ENCODE data around the gene MAGI3. TPM values are rescaled to one million over a fixed set of nuclear protein-coding genes. Genes with fewer than 3 reads are reported as not detected.
A peak's percentile ranks its signal among the peaks of the same experiment; 100 is the strongest.
"Not testable (repeated sequence)": the region's sequence is repeated elsewhere in the genome, so short reads cannot be mapped to it uniquely, and the experiment has no call there.

MAGI3 gene
- polyA plus RNA-seq, 4 donors, result 6.8 to 39.4 (median 12.8) TPM

- peaks cover 0 to 3% (median 3%) of the 10 kb centered on the region in 3 donors for H3K4me1 ChIP-seq (ENCODE audit: control insufficient read depth in 3 of 3, insufficient read depth in 2 of 3, low read depth in 1 of 3, low read length in 2 of 3)
- 47 to 81% (median 56%) methylated on average over 1 of the region's 1 CpG for WGBS, 3 donors
- peaks cover 0 to 5% (median 2%) of the 10 kb centered on the region in 3 donors for H3K36me3 ChIP-seq (ENCODE audit: control insufficient read depth in 3 of 3, insufficient read depth in 2 of 3, low read depth in 1 of 3, low read length in 3 of 3)
- FAIRE-seq (no peak), DNase-seq (no peak)
- H3K4me3 ChIP-seq (ENCODE audit: low read depth in 1 of 3, low read length in 3 of 3), result no peak overlapping the region
- H3K27me3 ChIP-seq (ENCODE audit: control insufficient read depth in 3 of 3, insufficient read depth in 3 of 3, low read length in 3 of 3), result no peaks in the 10 kb centered on the region
- no peak overlapping the region for H3K27ac ChIP-seq (ENCODE audit: low read depth in 1 of 3, low read length in 2 of 3)
- no peaks in the 10 kb centered on the region for H3K9me3 ChIP-seq (ENCODE audit: control insufficient read depth in 2 of 2, insufficient read depth in 1 of 2, low read depth in 1 of 2, low read length in 1 of 2)
Observed at GRCh38 chr1:113403065-113403464, 12.8 kb downstream of the MAGI3 start.

GRCh38 chr1:113405573-113405972 lies 15.3 kb downstream of the MAGI3 start:
- Histone ChIP-seq H3K4me1 (ENCODE audit: control insufficient read depth in 3 of 3, insufficient read depth in 2 of 3, low read depth in 1 of 3, low read length in 2 of 3) (peaks cover 0 to 3% (median 3%) of the 10 kb centered on the region in 3 donors), H3K27me3 (ENCODE audit: control insufficient read depth in 3 of 3, insufficient read depth in 3 of 3, low read length in 3 of 3) (no peaks in the 10 kb centered on the region), H3K9me3 (ENCODE audit: control insufficient read depth in 2 of 2, insufficient read depth in 1 of 2, low read depth in 1 of 2, low read length in 1 of 2) (no peaks in the 10 kb centered on the region), H3K36me3 (ENCODE audit: control insufficient read depth in 3 of 3, insufficient read depth in 2 of 3, low read depth in 1 of 3, low read length in 3 of 3) (peaks cover 0 to 5% (median 2%) of the 10 kb centered on the region in 3 donors), H3K27ac (ENCODE audit: low read depth in 1 of 3, low read length in 2 of 3) (peak overlapping the region in 1 of 3 donors; percentile 19), H3K4me3 (ENCODE audit: low read depth in 1 of 3, low read length in 3 of 3) (no peak overlapping the region)
- FAIRE-seq, result no peak
- DNase-seq, result peak in 1 of 2 donors; percentile 26
- 55 to 70% (median 63%) methylated on average over 2 of the region's 2 CpGs for WGBS, 3 donors

GRCh38 chr1:113406149-113406548 lies 15.8 kb downstream of the MAGI3 start:
- not testable (repeated sequence) for H3K4me1 ChIP-seq (ENCODE audit: control insufficient read depth in 3 of 3, insufficient read depth in 2 of 3, low read depth in 1 of 3, low read length in 2 of 3); H3K27me3 ChIP-seq (ENCODE audit: control insufficient read depth in 3 of 3, insufficient read depth in 3 of 3, low read length in 3 of 3); H3K36me3 ChIP-seq (ENCODE audit: control insufficient read depth in 3 of 3, insufficient read depth in 2 of 3, low read depth in 1 of 3, low read length in 3 of 3); FAIRE-seq; H3K4me3 ChIP-seq (ENCODE audit: low read depth in 1 of 3, low read length in 3 of 3); DNase-seq; H3K27ac ChIP-seq (ENCODE audit: low read depth in 1 of 3, low read length in 2 of 3); H3K9me3 ChIP-seq (ENCODE audit: control insufficient read depth in 2 of 2, insufficient read depth in 1 of 2, low read depth in 1 of 2, low read length in 1 of 2)
- 68 to 85% (median 75%) methylated on average over 4 of the region's 4 CpGs for WGBS, 3 donors

- Histone ChIP-seq H3K27ac (ENCODE audit: low read depth in 1 of 3, low read length in 2 of 3) (no peak overlapping the region), H3K4me1 (ENCODE audit: control insufficient read depth in 3 of 3, insufficient read depth in 2 of 3, low read depth in 1 of 3, low read length in 2 of 3) (no peaks in the 10 kb centered on the region), H3K4me3 (ENCODE audit: low read depth in 1 of 3, low read length in 3 of 3) (no peak overlapping the region), H3K9me3 (ENCODE audit: control insufficient read depth in 2 of 2, insufficient read depth in 1 of 2, low read depth in 1 of 2, low read length in 1 of 2) (no peaks in the 10 kb centered on the region), H3K36me3 (ENCODE audit: control insufficient read depth in 3 of 3, insufficient read depth in 2 of 3, low read depth in 1 of 3, low read length in 3 of 3) (peaks cover 0 to 3% (median 2%) of the 10 kb centered on the region in 3 donors), H3K27me3 (ENCODE audit: control insufficient read depth in 3 of 3, insufficient read depth in 3 of 3, low read length in 3 of 3) (no peaks in the 10 kb centered on the region)
- no peak for DNase-seq
- FAIRE-seq, result no peak
Observed at GRCh38 chr1:113409363-113409762, 19.0 kb downstream of the MAGI3 start.

GRCh38 chr1:113412020-113412419 lies 21.7 kb downstream of the MAGI3 start:
- H3K4me3 ChIP-seq (ENCODE audit: low read depth in 1 of 3, low read length in 3 of 3); FAIRE-seq: not testable (repeated sequence)

GRCh38 chr1:113415310-113416070 lies 25.2 kb downstream of the MAGI3 start:
- DNase-seq (peak in 1 of 2 donors; percentile 46), FAIRE-seq (no peak)
- Histone ChIP-seq H3K4me1 (ENCODE audit: control insufficient read depth in 3 of 3, insufficient read depth in 2 of 3, low read depth in 1 of 3, low read length in 2 of 3) (no peaks in the 10 kb centered on the region), H3K27ac (ENCODE audit: low read depth in 1 of 3, low read length in 2 of 3) (no peak overlapping the region), H3K27me3 (ENCODE audit: control insufficient read depth in 3 of 3, insufficient read depth in 3 of 3, low read length in 3 of 3) (no peaks in the 10 kb centered on the region), H3K36me3 (ENCODE audit: control insufficient read depth in 3 of 3, insufficient read depth in 2 of 3, low read depth in 1 of 3, low read length in 3 of 3) (no peaks in the 10 kb centered on the region), H3K4me3 (ENCODE audit: low read depth in 1 of 3, low read length in 3 of 3) (no peak overlapping the region), H3K9me3 (ENCODE audit: control insufficient read depth in 2 of 2, insufficient read depth in 1 of 2, low read depth in 1 of 2, low read length in 1 of 2) (peaks cover 0 to 3% of the 10 kb centered on the region in 2 donors)
- WGBS, 3 donors, result 77 to 81% (median 79%) methylated on average over 6 of the region's 6 CpGs

More at GRCh38 chr1:113412020-113412419, 21.7 kb downstream of the MAGI3 start:
- not testable (repeated sequence) for H3K9me3 ChIP-seq (ENCODE audit: control insufficient read depth in 2 of 2, insufficient read depth in 1 of 2, low read depth in 1 of 2, low read length in 1 of 2); H3K27ac ChIP-seq (ENCODE audit: low read depth in 1 of 3, low read length in 2 of 3); H3K27me3 ChIP-seq (ENCODE audit: control insufficient read depth in 3 of 3, insufficient read depth in 3 of 3, low read length in 3 of 3); H3K4me1 ChIP-seq (ENCODE audit: control insufficient read depth in 3 of 3, insufficient read depth in 2 of 3, low read depth in 1 of 3, low read length in 2 of 3); H3K36me3 ChIP-seq (ENCODE audit: control insufficient read depth in 3 of 3, insufficient read depth in 2 of 3, low read depth in 1 of 3, low read length in 3 of 3); DNase-seq
- 95 to 100% (median 98%) methylated on average over 4 of the region's 4 CpGs for WGBS, 3 donors

GRCh38 chr1:113416071-113416470 lies 25.8 kb downstream of the MAGI3 start:
- H3K9me3 ChIP-seq (ENCODE audit: control insufficient read depth in 2 of 2, insufficient read depth in 1 of 2, low read depth in 1 of 2, low read length in 1 of 2); H3K36me3 ChIP-seq (ENCODE audit: control insufficient read depth in 3 of 3, insufficient read depth in 2 of 3, low read depth in 1 of 3, low read length in 3 of 3); H3K4me1 ChIP-seq (ENCODE audit: control insufficient read depth in 3 of 3, insufficient read depth in 2 of 3, low read depth in 1 of 3, low read length in 2 of 3); H3K4me3 ChIP-seq (ENCODE audit: low read depth in 1 of 3, low read length in 3 of 3); H3K27ac ChIP-seq (ENCODE audit: low read depth in 1 of 3, low read length in 2 of 3); DNase-seq; H3K27me3 ChIP-seq (ENCODE audit: control insufficient read depth in 3 of 3, insufficient read depth in 3 of 3, low read length in 3 of 3): not testable (repeated sequence)
- peak; percentile 98 for FAIRE-seq

- FAIRE-seq, result no peak
- no peaks in the 10 kb centered on the region for H3K36me3 ChIP-seq (ENCODE audit: control insufficient read depth in 3 of 3, insufficient read depth in 2 of 3, low read depth in 1 of 3, low read length in 3 of 3)
- no peaks in the 10 kb centered on the region for H3K27me3 ChIP-seq (ENCODE audit: control insufficient read depth in 3 of 3, insufficient read depth in 3 of 3, low read length in 3 of 3)
- no peaks in the 10 kb centered on the region for H3K4me1 ChIP-seq (ENCODE audit: control insufficient read depth in 3 of 3, insufficient read depth in 2 of 3, low read depth in 1 of 3, low read length in 2 of 3)
- WGBS, 3 donors, result 82 to 92% (median 88%) methylated on average over 2 of the region's 2 CpGs
- no peak overlapping the region for H3K27ac ChIP-seq (ENCODE audit: low read depth in 1 of 3, low read length in 2 of 3)
- H3K9me3 ChIP-seq (ENCODE audit: control insufficient read depth in 2 of 2, insufficient read depth in 1 of 2, low read depth in 1 of 2, low read length in 1 of 2), result peaks cover 0 to 3% of the 10 kb centered on the region in 2 donors
- no peak for DNase-seq
- no peak overlapping the region for H3K4me3 ChIP-seq (ENCODE audit: low read depth in 1 of 3, low read length in 3 of 3)
Observed at GRCh38 chr1:113416496-113416895, 26.2 kb downstream of the MAGI3 start.
